HEK293T (cell line): ENCODE data around the gene EIF5AL1.
"Not testable (repeated sequence)": the region's sequence is repeated elsewhere in the genome, so short reads cannot be mapped to it uniquely, and the experiment has no call there.

ENCODE experiments used
- FOXK2 ChIP-seq: fragments of 450-650 bp; IDR thresholded peaks from 2 replicates; pipeline ENCODE4 v1.6.1; 2016; ENCODE audit warnings: mild to moderate bottlenecking
- HDGF ChIP-seq: fragments of 450-650 bp; IDR thresholded peaks from 2 replicates; pipeline ENCODE4 v1.6.1; 2017; ENCODE audit warnings: antibody characterized with exemption, borderline replicate concordance

- TF ChIP-seq FOXK2, HDGF: not testable (repeated sequence)
Measured at GRCh38 chr10:79547128-79547527, 34.8 kb downstream of the EIF5AL1 start.
